ENCODE measurements around the gene FKBP1C. TPM values are rescaled to one million over a fixed set of nuclear protein-coding genes. Genes with fewer than 3 reads are reported as not detected.

Gene FKBP1C
- total and polyA plus RNA-seq, 2 of the 8 experiments (the other 6 are each of a cell fraction or from before 2014, with no cell fraction given) = 0.74 to 1.0 TPM

DNA sequence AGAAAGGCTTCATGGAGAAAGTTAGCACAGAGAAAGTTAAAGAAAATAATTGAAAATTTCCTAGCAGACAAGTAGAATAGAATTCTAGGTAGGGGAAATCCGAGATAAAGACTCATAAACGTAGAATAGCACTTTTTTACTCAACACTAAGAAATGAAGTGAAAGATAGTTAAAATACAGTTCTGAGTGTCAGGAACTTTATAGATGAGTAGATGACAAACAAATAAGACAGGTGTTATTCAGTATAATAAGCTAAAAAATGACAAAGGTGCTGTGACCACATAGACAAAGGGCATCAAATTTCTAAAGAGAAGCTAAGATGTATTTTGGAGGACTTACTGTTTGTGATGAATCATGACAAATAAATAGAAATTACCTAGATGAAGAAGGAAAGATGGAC, 12.9 kb downstream of the FKBP1C start:
- Histone ChIP-seq H4K91ac (replicated peaks; ENCODE audit: insufficient read length, low read length) (no peak overlapping the region), H4K8ac (ENCODE audit: extremely low read depth, insufficient read depth, low read length) (no peak overlapping the region), H2BK20ac (ENCODE audit: low read length) (no peak overlapping the region), H3K4me1 (replicated peaks in 1 of 4; ENCODE audit: control insufficient read depth in 3 of 4, insufficient read depth in 4 of 4, low read length in 3 of 4) (no peaks in the 10 kb centered on the region), H3K79me2 (ENCODE audit: control insufficient read depth in 1 of 2, insufficient read depth in 2 of 2, low read length in 2 of 2) (no peaks in the 10 kb centered on the region), H2AFZ (ENCODE audit: low read length) (no peak overlapping the region), H3K56ac (replicated peaks; ENCODE audit: insufficient read length, low read depth, low read length) (no peak overlapping the region), H3K23me2 (ENCODE audit: low read depth, low read length) (no peaks in the 10 kb centered on the region), H4K20me1 (replicated peaks in 1 of 2; ENCODE audit: control insufficient read depth in 1 of 2, insufficient read depth in 2 of 2, low read length in 2 of 2) (no peaks in the 10 kb centered on the region), H3K4ac (replicated peaks; ENCODE audit: insufficient read length, low read depth, low read length) (no peak overlapping the region), H2AK5ac (ENCODE audit: low read depth, low read length) (no peak overlapping the region), H3K4me2 (ENCODE audit: insufficient read depth in 1 of 2, low read depth in 2 of 2, low read length in 2 of 2) (no peak overlapping the region), H3K4me3 (ENCODE audit: extremely low read depth in 1 of 4, insufficient read depth in 2 of 4, low read depth in 3 of 4, low read length in 4 of 4) (no peak overlapping the region), H4K5ac (ENCODE audit: insufficient read length, low read depth, low read length) (no peak overlapping the region), H2BK5ac (ENCODE audit: low read depth, low read length) (no peak overlapping the region), H3K9me3 (ENCODE audit: insufficient read depth in 2 of 2, low read depth in 1 of 2, low read length in 1 of 2) (peaks cover 0 to 14% of the 10 kb centered on the region in 2 experiments; a peak in 2 of 4 replicates), H3K9ac (replicated peaks in 1 of 4; ENCODE audit: extremely low read depth in 1 of 4, low read depth in 3 of 4, low read length in 3 of 4) (no peak overlapping the region), H3K79me1 (ENCODE audit: low read depth, low read length) (no peaks in the 10 kb centered on the region), H3K23ac (ENCODE audit: insufficient read length) (no peak overlapping the region), H2BK120ac (replicated peaks; ENCODE audit: low read depth, low read length) (no peak overlapping the region), H3K18ac (ENCODE audit: extremely low read depth, low read length) (no peak overlapping the region), H3K36me3 (ENCODE audit: control insufficient read depth in 2 of 4, insufficient read depth in 4 of 4, low read length in 3 of 4) (no peaks in the 10 kb centered on the region), H3K27ac (ENCODE audit: low read depth, low read length) (no peak overlapping the region), H2BK12ac (ENCODE audit: low read depth, low read length) (no peak overlapping the region), H2BK15ac (ENCODE audit: low read length) (no peak overlapping the region), H3K14ac (ENCODE audit: insufficient read length) (no peak overlapping the region), H3K27me3 (replicated peaks in 1 of 4; ENCODE audit: control insufficient read depth in 3 of 4, extremely low read depth in 1 of 4, insufficient read depth in 3 of 4, low read length in 3 of 4) (no peaks in the 10 kb centered on the region)
- DNase-seq (ENCODE audit: low read depth in 1 of 2, low spot score in 2 of 2) (no peak), FAIRE-seq (no peak)
- ChIA-PET POLR2A (ENCODE audit: partially characterized antibody) (no interaction called here), CTCF (ENCODE audit: partially characterized antibody) (no interaction called here)
- 94% methylated on average over 2 of the region's 2 CpGs; no CpG with 5 or more reads in 1 of the 2 experiments for WGBS, 2 experiments (ENCODE audit: extremely low coverage in 1 of 2, insufficient coverage in 1 of 2, insufficient read length in 1 of 2, insufficient replicate concordance in 2 of 2, low coverage in 1 of 2, low lambda C conversion rate in 2 of 2, missing lambda C conversion rate in 1 of 2)
- TF ChIP-seq KDM4A (IDR thresholded peaks at IDR 0.05; ENCODE audit: low read depth, low read length, severe bottlenecking) = no peak
- no peak for TF ChIP-seq CTBP2 (IDR thresholded peaks at IDR 0.05; ENCODE audit: borderline replicate concordance, insufficient read depth, insufficient read length, low read length)
- TF ChIP-seq, protein P1, sequence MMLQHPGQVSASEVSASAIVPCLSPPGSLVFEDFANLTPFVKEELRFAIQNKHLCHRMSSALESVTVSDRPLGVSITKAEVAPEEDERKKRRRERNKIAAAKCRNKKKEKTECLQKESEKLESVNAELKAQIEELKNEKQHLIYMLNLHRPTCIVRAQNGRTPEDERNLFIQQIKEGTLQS (IDR thresholded peaks at IDR 0.05; ENCODE audit: insufficient read depth, low read depth, low read length) = no peak
- TF ChIP-seq SP1 (IDR thresholded peaks at IDR 0.05; ENCODE audit: low read depth, low read length) = no peak
- no peak for TF ChIP-seq RNF2 (IDR thresholded peaks at IDR 0.05; ENCODE audit: borderline replicate concordance, low read depth, low read length, missing control alignments, poor library complexity, severe bottlenecking)
- TF ChIP-seq HDAC2 (IDR thresholded peaks at IDR 0.05; ENCODE audit: borderline replicate concordance in 1 of 2, low read depth in 2 of 2, low read length in 2 of 2) = no peak
- no peak for TF ChIP-seq YY1 (IDR thresholded peaks at IDR 0.05; ENCODE audit: low read depth, low read length)

All from H1 (cell line).